Naive B cell (primary cell): ENCODE measurements around the gene HOXA6. TPM values are rescaled to one million over a fixed set of nuclear protein-coding genes. Genes with fewer than 3 reads are reported as not detected.

Experiments
- ATAC-seq, 2 donors: fragments of 150-1000 bp; cut with Tn5 transposase; 2 replicates each; pipeline ENCODE4 v1.10.0; 2021; ENCODE audit warnings: low read depth in 2 of 2, mild to moderate bottlenecking in 2 of 2, moderate library complexity in 2 of 2
- DNase-seq: peaks from one replicate; pipeline ENCODE4 v3.0.0; 2022
- H3K27ac Mint-ChIP-seq, 6 donors: one replicate each; pipeline ENCODE4 v1.8.0; 2020 to 2022; ENCODE audit warnings: mild to moderate bottlenecking in 6 of 6, mixed read lengths in 6 of 6, moderate library complexity in 5 of 6, inconsistent platforms in 2 of 6
- H3K27me3 Mint-ChIP-seq, 3 donors: one replicate each; pipeline ENCODE4 v1.8.0; 2021 to 2022; ENCODE audit warnings: mixed read lengths in 3 of 3, mild to moderate bottlenecking in 1 of 3
- H3K36me3 Mint-ChIP-seq, 2 donors: one replicate each; pipeline ENCODE4 v1.8.0; 2020 to 2022; ENCODE audit warnings: mixed read lengths in 2 of 2, inconsistent platforms in 1 of 2, mild to moderate bottlenecking in 1 of 2
- H3K4me1 Mint-ChIP-seq, 3 donors: one replicate each; pipeline ENCODE4 v1.8.0; 2020 to 2022; ENCODE audit warnings: mixed read lengths in 3 of 3, inconsistent platforms in 1 of 3, mild to moderate bottlenecking in 1 of 3, moderate library complexity in 1 of 3
- H3K4me3 Mint-ChIP-seq, 8 donors: one replicate each; pipeline ENCODE4 v1.8.0; 2020 to 2022; ENCODE audit warnings: mild to moderate bottlenecking in 8 of 8, mixed read lengths in 8 of 8, moderate library complexity in 8 of 8, inconsistent platforms in 2 of 8
- H3K9me3 Mint-ChIP-seq, 7 donors: one replicate each; pipeline ENCODE4 v1.8.0; 2020 to 2022; ENCODE audit warnings: mixed read lengths in 7 of 7, mild to moderate bottlenecking in 5 of 7, inconsistent platforms in 2 of 7, moderate library complexity in 1 of 7
- polyA plus RNA-seq, 6 donors: library from polyadenylated mRNA; unstranded; fragments of 300-500 nt; fragmentation: Illumina TruSeq; gene quantifications; one replicate each; pipeline ENCODE4 v1.2.3, GENCODE V29; 2021; ENCODE audit warnings: low read depth in 6 of 6

Gene HOXA6
- polyA plus RNA-seq, 6 donors from 2014 or later: not detected

- DNase-seq: no peak
- Mint-ChIP-seq H3K36me3 (peaks cover 0 to 15% of the 10 kb centered on the region in 2 donors), H3K27me3 (peaks cover 59 to 76% (median 64%) of the 10 kb centered on the region in 3 donors), H3K9me3 (peaks cover 0 to 37% (median 5%) of the 10 kb centered on the region in 7 donors), H3K4me3 (peak overlapping the region in 3 of 8 donors; percentile 47 to 81 (median 50)), H3K4me1 (peaks cover 37 to 53% (median 45%) of the 10 kb centered on the region in 3 donors), H3K27ac (peak overlapping the region in 5 of 6 donors; percentile 8 to 93 (median 80))
- ATAC-seq: no peak
Measured at GRCh38 chr7:27153526-27153925, 6.0 kb upstream of the HOXA6 start.

- peak overlapping the region in 2 of 6 donors; percentile 11 to 97 for H3K27ac Mint-ChIP-seq
- peaks cover 60 to 76% (median 64%) of the 10 kb centered on the region in 3 donors for H3K27me3 Mint-ChIP-seq
- ATAC-seq (no peak), DNase-seq (no peak)
- peaks cover 34 to 56% (median 45%) of the 10 kb centered on the region in 3 donors for H3K4me1 Mint-ChIP-seq
- peaks cover 0 to 32% (median 3%) of the 10 kb centered on the region in 7 donors for H3K9me3 Mint-ChIP-seq
- H3K36me3 Mint-ChIP-seq: peaks cover 0 to 11% of the 10 kb centered on the region in 2 donors
- peak overlapping the region in 3 of 8 donors; percentile 37 to 82 (median 47) for H3K4me3 Mint-ChIP-seq
Measured at GRCh38 chr7:27152816-27153442, 5.4 kb upstream of the HOXA6 start.

DNA sequence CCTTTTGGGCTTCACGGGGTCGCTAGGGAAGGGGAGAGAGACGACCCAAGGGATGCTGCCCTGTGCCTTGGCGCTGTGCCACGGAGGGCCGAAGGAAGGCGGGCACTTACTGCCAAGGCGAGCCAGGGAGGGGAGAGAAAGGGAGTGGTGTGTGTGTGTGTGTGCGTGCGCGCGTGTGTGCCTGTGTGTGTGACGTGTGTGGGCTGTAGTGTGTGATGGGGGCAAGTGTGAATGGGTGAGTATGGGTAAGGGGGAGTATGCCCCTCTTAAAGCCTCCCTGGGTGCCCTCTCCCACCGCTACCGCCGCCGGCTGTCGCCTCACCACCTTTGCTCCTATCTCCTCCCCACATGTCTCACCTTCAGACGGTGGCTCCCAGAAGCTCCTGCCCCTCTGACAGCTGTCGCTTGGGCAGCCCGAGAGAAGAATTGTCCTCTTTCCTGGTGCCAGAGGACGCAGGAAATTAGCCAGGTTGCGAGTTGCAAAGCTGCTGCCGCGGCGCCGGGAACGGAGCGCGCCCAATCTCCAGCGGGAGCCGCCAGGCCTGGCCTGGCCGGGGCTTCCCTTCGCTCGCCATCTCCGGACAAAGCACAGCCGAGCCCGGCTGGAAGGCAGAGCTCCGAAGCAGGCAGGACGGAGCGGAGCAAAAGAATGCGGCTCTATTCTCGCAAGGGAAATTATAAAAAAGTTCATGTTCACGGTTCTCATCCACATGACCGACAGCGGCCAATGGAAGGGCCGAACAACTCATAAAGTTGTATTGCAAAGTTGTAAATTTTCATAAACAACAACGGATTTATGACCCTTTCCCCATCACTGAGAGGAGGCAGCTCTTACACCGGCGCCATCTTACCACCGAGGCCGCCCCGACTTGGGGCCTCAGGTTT, 4.6 kb upstream of the HOXA6 start, which contains the start of gene HOXA3:
HOXA3 (minus strand) TSS at position 653 of the 885 bp plus-strand sequence. CDS start 41,943 bp downstream, outside the sequence.
- Mint-ChIP-seq H3K4me3 (peak within 1 kb of the TSS; percentile 75 to 89 (median 84)), H3K27ac (peak within 1 kb of the TSS in 5 of 6 donors; percentile 42 to 97 (median 78)), H3K4me1 (peaks cover 34 to 57% (median 47%) of the 10 kb centered on the region in 3 donors), H3K9me3 (peaks cover 0 to 27% (median under 1%) of the 10 kb centered on the region in 7 donors), H3K36me3 (peaks cover 0 to 10% of the 10 kb centered on the region in 2 donors), H3K27me3 (peaks cover 61 to 74% (median 63%) of the 10 kb centered on the region in 3 donors)
- ATAC-seq (no peak), DNase-seq (no peak)

GRCh38 chr7:27151341-27151930, 3.9 kb upstream of the HOXA6 start:
- DNase-seq (no peak), ATAC-seq (no peak)
- Mint-ChIP-seq H3K36me3 (peaks cover 0 to 17% of the 10 kb centered on the region in 2 donors), H3K9me3 (peaks cover 0 to 26% (median 2%) of the 10 kb centered on the region in 7 donors), H3K27ac (peak overlapping the region in 5 of 6 donors; percentile 42 to 97 (median 78)), H3K27me3 (peaks cover 68 to 76% (median 70%) of the 10 kb centered on the region in 3 donors), H3K4me3 (peak overlapping the region; percentile 75 to 89 (median 84)), H3K4me1 (peaks cover 37 to 56% (median 51%) of the 10 kb centered on the region in 3 donors)

DNA sequence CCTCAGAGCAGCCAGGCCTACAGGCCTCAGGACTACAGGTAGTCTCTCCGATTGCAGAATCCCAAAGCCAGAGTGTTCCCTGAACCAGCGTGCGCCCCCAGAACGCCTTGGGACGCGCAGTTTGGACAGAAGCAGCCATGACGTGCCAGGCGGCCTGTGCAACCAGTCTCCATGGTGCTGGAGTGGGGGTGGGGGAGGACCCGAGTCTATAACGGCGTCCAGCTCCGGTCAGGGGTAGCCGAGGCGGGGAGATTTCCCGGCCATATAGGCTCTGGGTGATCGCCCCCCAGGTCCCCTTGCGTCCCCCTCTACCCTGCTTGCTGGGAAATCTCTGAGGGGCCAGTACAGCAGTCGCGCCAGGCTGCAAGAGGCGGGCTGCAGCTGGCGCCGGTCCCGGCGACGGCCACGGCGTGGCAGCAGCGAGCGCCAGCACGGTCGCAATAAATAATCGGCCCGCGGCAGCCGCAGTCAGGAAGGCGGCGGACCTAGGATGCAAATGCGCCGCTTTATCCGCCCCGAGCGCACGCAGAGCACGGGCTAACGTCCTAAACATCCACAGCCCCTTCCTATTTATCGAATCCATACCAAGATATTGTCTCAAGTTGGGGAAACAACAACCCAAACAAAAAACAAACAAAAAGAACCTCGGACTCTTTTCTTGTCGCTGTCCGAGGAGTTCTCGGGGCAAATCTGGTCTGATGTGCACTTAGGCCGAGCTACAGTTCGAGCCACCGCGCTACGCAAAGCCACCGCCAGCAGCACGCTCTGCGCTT, 3.2 kb upstream of the HOXA6 start:
- peaks cover 0 to 27% (median 2%) of the 10 kb centered on the region in 7 donors for H3K9me3 Mint-ChIP-seq
- ATAC-seq (peak; percentile 76 to 80), DNase-seq (peak; percentile 64)
- peaks cover 75 to 82% (median 75%) of the 10 kb centered on the region in 3 donors for H3K27me3 Mint-ChIP-seq
- peaks cover 37 to 55% (median 51%) of the 10 kb centered on the region in 3 donors for H3K4me1 Mint-ChIP-seq
- H3K27ac Mint-ChIP-seq: peak overlapping the region in 4 of 6 donors; percentile 69 to 97 (median 78)
- peak overlapping the region; percentile 75 to 89 (median 84) for H3K4me3 Mint-ChIP-seq
- peaks cover 0 to 20% of the 10 kb centered on the region in 2 donors for H3K36me3 Mint-ChIP-seq

DNA sequence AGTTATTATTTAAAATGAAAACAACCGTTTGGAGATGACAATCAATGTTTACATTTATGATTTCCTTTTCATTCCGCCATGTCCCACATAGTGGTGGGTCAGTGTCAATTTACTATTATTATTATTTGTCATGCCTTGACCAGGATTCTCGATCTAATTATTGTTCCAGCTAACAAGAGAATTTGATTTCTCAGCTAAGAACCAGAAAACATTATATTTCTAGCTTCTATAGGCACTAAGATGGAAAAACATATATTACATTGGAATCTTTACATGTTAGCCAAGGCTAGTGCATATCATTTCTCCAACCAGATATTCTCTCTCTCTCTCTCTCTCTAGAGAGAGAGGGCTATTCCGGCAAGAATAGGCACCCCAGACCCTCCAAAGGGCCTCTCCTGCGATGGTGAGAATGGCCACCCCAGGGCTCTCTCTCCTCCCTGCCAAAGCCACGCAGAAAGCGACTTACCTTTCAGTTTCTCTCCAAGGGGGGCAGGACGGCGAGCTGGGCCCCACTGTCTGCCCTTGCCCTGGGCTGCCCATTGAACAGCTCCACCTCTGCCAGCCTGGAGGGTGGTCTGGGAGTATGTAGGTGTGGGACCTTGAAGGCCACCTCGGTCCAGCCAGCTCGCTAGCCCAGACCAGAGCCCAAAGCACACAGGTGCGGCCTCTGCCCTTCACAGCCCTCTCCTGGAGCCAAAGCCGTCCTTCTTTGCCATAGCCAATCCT, 2.4 kb upstream of the HOXA6 start:
- Mint-ChIP-seq H3K36me3 (peaks cover 0 to 20% of the 10 kb centered on the region in 2 donors), H3K27ac (peak overlapping the region in 1 of 6 donors; percentile 92), H3K27me3 (peaks cover 74 to 82% (median 75%) of the 10 kb centered on the region in 3 donors), H3K4me3 (peak overlapping the region in 6 of 8 donors; percentile 61 to 88 (median 78)), H3K9me3 (peaks cover 0 to 20% (median 2%) of the 10 kb centered on the region in 7 donors), H3K4me1 (peaks cover 33 to 51% (median 45%) of the 10 kb centered on the region in 3 donors)
- DNase-seq (no peak), ATAC-seq (no peak)

GRCh38 chr7:27148756-27149641, 1.4 kb upstream of the HOXA6 start:
- peaks cover 0 to 11% (median 2%) of the 10 kb centered on the region in 7 donors for H3K9me3 Mint-ChIP-seq
- DNase-seq (no peak), ATAC-seq (no peak)
- peaks cover 0 to 13% of the 10 kb centered on the region in 2 donors for H3K36me3 Mint-ChIP-seq
- H3K27me3 Mint-ChIP-seq: peaks cover 68 to 81% (median 70%) of the 10 kb centered on the region in 3 donors
- H3K4me3 Mint-ChIP-seq: peak overlapping the region in 7 of 8 donors; percentile 71 to 85 (median 79)
- peaks cover 29 to 43% (median 36%) of the 10 kb centered on the region in 3 donors for H3K4me1 Mint-ChIP-seq
- peak overlapping the region in 1 of 6 donors; percentile 82 for H3K27ac Mint-ChIP-seq

DNA sequence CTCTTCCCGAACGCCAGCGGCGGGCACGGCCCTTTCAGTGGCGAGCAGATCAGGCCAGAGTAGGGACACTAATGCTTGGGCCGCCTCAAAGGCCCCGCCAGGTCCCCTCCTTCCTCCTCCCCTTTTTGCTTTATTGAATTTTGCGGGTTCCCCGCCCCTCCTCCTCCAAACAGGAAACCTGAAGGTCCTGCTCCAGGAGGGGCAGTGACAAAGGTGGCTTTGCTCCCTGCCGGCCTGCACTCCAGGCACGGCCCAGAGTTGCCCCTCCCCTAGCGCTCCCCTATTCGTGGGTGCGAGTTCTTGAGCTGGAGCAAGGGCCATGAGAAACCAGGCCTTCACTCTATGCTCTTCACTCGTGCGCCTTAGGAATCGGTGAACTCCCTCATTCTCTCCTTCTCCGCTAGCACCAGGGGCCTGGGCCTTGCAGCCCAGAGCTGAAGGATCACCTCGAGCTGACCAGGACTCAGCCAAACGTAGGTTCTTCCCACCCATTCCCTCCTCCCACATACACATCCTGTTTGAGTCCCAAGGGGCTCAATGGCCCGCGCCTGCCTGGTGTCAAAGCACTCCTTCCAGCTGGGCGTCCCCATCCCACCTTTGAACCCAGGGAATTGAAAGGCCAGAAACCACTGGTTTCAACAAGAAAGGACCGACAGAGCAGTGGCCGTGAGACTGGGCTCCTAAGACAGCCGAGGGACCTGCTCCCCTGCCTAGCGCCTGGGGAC, 619 bp upstream of the HOXA6 start:
- peaks cover 60 to 73% (median 67%) of the 10 kb centered on the region in 3 donors for H3K27me3 Mint-ChIP-seq
- peak overlapping the region; percentile 70 to 85 (median 76) for H3K4me3 Mint-ChIP-seq
- H3K27ac Mint-ChIP-seq: peak overlapping the region in 2 of 6 donors; percentile 54 to 80
- peaks cover 0 to 13% of the 10 kb centered on the region in 2 donors for H3K36me3 Mint-ChIP-seq
- H3K4me1 Mint-ChIP-seq: peaks cover 29 to 40% (median 36%) of the 10 kb centered on the region in 3 donors
- H3K9me3 Mint-ChIP-seq: peaks cover 0 to 11% (median 2%) of the 10 kb centered on the region in 7 donors
- DNase-seq: no peak
- no peak for ATAC-seq

- ATAC-seq (no peak), DNase-seq (no peak)
- H3K9me3 Mint-ChIP-seq: peaks cover 0 to 11% (median 2%) of the 10 kb centered on the region in 7 donors
- H3K27me3 Mint-ChIP-seq: peaks cover 67 to 78% (median 67%) of the 10 kb centered on the region in 3 donors
- H3K4me3 Mint-ChIP-seq: peak overlapping the region in 6 of 8 donors; percentile 61 to 85 (median 73)
- peak overlapping the region in 2 of 6 donors; percentile 2 to 69 for H3K27ac Mint-ChIP-seq
- H3K36me3 Mint-ChIP-seq: peaks cover 0 to 13% of the 10 kb centered on the region in 2 donors
- H3K4me1 Mint-ChIP-seq: peaks cover 30 to 40% (median 34%) of the 10 kb centered on the region in 3 donors
Measured at GRCh38 chr7:27146491-27147198, 929 bp downstream of the HOXA6 start.

GRCh38 chr7:27145914-27146412, 1.6 kb downstream of the HOXA6 start:
- Mint-ChIP-seq H3K27me3 (peaks cover 67 to 75% (median 67%) of the 10 kb centered on the region in 3 donors), H3K27ac (peak overlapping the region in 1 of 6 donors; percentile 16), H3K9me3 (peaks cover 0 to 8% (median 2%) of the 10 kb centered on the region in 7 donors), H3K36me3 (peaks cover 0 to 13% of the 10 kb centered on the region in 2 donors), H3K4me3 (peak overlapping the region in 2 of 8 donors; percentile 45 to 74), H3K4me1 (peaks cover 23 to 33% (median 28%) of the 10 kb centered on the region in 3 donors)
- DNase-seq (no peak), ATAC-seq (no peak)
